ENCODE measurements around the gene ZNF232. TPM values are rescaled to one million over a fixed set of nuclear protein-coding genes. Genes with fewer than 3 reads are reported as not detected.
"Not testable (repeated sequence)": the region's sequence is repeated elsewhere in the genome, so short reads cannot be mapped to it uniquely, and the experiment has no call there.

Gene ZNF232
- total RNA-seq, 1 donor from 2014 or later = 3.3 TPM

GRCh38 chr17:5131146-5131715 lies 19.6 kb upstream of the ZNF232 start:
- DNase-seq (no peak), ATAC-seq (ENCODE audit: poor library complexity) (no peak)
- intact Hi-C loops (cut with DNase I) = no loop called here

DNA sequence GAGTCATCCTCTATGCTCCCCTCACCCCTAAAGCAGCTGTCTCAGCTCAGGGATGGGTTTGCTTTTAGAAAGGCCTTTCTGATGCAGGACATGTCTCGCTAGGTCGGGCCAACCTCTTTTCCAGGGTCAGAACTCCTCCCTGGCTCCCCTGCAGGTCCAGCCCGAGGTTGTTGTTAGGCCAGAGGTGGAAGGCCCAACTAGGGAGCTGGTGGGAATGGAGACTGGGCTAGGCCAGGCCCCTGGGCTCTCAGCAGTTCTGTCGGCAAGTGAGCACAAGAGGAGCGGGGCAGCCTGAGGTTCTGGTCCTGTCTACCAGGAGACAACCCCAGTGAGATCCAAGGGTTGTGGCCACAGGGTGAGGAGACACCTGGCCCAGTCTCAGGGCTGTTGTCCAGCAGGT lies 19.0 kb upstream of the ZNF232 start:
- intact Hi-C loops (cut with DNase I); ATAC-seq (ENCODE audit: poor library complexity); DNase-seq: not testable (repeated sequence)

- intact Hi-C loops (cut with DNase I); ATAC-seq (ENCODE audit: poor library complexity); DNase-seq: not testable (repeated sequence)
Measured at GRCh38 chr17:5130261-5130660, 18.6 kb upstream of the ZNF232 start.

DNA sequence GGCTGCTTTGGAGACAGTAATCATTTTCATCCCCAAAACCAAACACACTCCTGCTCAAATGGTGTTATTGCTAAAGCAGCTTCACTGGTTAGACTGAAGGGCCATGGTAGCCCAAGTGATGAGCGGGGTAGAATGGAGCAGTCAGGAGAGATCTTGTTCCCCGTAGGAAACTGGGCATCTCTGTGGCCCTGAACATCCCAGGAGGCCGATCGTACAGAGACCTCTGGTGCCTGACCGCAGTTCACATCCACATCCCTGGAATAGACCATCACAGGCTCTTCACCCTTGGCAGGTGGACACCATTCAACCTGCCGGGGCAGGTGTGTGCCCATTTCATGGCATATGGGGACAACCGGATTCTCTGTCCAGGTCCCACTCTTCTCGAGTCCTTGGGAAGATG lies 18.1 kb upstream of the ZNF232 start:
- ATAC-seq (ENCODE audit: poor library complexity); intact Hi-C loops (cut with DNase I); DNase-seq: not testable (repeated sequence)

DNA sequence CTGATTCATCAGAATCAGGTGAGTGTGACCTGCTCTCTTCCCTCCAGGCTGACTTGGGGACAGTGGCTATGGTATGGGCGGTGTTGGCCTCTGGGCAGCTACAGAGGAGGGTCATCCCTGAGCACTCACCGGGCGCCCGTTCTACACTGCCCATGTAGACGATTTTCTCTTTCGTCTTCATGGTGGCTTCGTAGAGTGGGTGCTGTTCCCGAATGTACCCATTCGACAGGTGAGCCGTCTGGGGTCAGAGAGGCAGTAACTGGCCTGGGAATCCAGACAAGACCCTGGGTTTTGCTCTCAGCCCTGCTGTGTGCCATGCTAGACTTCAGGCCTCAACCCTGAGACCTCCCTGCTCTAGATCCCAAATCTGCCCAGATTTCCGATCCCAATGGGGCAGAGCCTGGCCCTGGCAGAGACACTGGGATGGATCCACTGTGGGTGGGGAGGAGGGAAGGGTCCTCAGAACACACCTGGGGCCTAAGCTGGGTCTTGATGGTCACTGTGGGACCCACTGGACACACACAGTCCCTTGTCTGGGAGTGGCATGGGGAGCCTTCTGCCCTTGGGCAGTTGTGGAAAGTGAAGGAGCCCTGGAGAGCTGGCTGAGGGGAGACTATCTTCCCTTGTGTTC lies 17.3 kb upstream of the ZNF232 start:
- DNase-seq (no peak), ATAC-seq (ENCODE audit: poor library complexity) (no peak)
- intact Hi-C loops (cut with DNase I) = no loop called here

GRCh38 chr17:5128387-5128786 lies 16.7 kb upstream of the ZNF232 start:
- ATAC-seq (ENCODE audit: poor library complexity); intact Hi-C loops (cut with DNase I); DNase-seq: not testable (repeated sequence)

DNA sequence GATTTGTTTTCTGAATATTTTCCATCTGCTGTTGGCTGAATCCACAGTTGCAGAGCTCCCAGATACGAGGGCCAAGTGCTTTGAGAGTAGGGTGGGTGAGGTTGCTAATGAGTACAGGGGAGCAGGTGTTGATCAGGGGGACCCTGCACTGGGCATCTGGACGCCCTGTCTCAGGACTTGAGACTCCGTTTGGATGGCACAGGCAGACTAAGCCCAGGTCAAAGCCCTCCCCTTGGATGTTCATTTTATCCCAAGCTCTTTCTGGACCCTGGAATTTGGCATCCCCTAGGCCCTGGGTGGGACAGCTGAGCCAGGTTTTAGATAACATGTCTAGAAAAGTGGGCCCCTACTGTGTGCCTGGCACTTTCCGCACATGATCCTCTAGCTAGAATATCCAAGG lies 16.2 kb upstream of the ZNF232 start:
- intact Hi-C loops (cut with DNase I) = no loop called here
- DNase-seq = no peak
- ATAC-seq (ENCODE audit: poor library complexity) = no peak

DNA sequence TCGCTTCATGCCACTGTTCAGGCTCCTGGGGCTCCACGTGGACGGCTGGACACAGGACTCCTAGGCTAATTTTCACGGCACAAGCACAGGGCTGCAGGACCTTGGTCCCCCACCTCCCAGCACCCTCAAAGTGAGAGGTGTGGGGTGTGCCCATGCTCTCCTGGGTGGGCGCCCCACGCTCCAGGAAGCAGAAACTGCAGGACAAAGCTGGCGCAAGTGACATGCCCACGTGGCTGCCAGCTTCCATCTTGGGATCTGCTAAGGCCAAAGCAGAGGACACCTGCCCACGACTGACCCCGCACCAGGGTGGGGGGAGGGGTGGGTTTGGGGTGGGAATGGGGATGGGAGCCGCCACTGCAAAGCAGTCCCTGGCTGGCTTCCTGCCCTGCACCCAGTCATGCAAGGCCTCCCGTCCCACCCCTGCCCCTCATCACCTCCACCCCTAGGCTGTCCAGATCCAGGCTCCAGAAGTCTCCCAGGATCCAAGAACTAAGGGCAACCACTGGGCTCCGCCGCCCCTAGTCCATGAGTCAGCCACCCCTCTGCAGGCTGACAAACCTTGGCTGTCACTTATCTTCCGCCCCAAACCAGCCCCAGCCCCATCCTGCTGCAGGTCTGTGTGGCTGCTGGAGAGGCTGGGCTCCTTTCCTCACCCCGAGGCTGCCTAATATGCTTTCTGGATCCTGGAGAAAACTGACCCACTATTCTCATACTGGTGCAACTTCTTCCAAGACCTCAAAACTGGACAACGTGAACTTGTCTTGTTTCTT lies 15.2 kb upstream of the ZNF232 start:
- ATAC-seq (ENCODE audit: poor library complexity) (no peak), DNase-seq (no peak)
- intact Hi-C loops (cut with DNase I) = no loop called here

GRCh38 chr17:5124896-5125295 lies 13.2 kb upstream of the ZNF232 start:
- DNase-seq; ATAC-seq (ENCODE audit: poor library complexity); intact Hi-C loops (cut with DNase I): not testable (repeated sequence)

DNA sequence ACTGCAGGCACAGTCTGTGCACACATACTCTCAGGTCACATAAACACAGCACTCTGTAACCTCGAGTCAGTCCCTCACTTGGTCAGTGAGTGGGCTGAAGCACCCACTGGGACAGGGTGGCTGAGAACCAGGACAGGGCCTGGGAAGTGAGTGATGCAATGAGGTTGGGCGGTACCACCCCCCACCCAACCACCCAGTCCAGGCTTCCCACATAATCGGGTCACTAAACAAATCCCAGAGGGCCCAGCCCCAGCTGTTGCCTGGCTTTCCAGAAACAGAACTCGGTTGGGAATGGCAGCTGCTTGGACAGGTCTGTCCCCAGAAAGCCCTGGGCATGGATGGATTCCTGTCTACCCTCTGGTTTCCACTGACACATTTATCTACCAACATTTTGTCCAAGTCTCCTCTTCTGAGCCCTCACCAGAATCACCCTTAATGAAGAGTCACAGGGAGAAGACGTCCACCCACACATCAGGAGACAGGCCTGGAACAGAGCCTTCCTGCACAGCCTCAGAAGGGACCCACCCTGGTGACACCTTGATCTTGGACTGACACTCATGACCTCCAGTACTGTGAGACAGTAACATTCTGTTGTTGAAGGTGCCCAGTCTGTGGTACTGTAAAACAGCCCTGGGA lies 12.6 kb upstream of the ZNF232 start:
- ATAC-seq (ENCODE audit: poor library complexity); DNase-seq; intact Hi-C loops (cut with DNase I): not testable (repeated sequence)

DNA sequence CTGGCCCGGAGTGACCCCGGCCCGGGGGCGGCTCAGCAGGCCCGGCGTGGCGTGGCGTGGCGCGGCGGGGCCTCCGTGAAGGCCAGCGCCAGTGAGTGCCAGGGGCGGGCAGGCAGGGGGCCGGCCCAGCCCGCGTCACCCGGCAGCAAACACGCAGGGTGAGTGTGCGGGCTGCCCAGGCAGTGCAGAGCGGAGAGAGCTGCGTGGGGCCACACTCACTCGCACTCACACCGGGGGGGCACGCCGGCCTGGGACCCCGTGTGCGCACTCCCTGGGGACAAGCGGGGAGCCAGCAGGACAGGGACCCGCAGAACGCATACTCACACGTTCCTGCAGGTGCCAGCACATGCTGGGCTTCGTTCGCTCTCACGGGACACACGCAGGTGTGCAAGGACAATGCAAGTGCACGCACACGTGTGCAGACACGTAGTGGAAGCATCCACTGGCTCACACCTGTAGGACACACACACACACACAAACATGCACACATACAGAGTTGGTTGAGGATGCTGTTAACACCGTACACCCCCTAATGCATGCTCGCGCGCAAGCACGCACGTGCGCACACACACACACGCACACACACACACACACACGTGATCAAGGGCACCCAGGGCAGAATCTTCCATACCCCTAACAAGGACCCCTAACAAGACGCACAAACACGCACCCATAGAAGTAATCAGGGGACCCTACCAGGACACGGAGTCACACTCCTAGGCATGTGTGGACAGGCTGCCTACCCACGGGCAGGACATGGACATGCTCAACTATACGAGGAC lies 11.9 kb upstream of the ZNF232 start:
- DNase-seq (no peak), ATAC-seq (ENCODE audit: poor library complexity) (peak; percentile 39)
- intact Hi-C loops (cut with DNase I) = no loop called here

DNA sequence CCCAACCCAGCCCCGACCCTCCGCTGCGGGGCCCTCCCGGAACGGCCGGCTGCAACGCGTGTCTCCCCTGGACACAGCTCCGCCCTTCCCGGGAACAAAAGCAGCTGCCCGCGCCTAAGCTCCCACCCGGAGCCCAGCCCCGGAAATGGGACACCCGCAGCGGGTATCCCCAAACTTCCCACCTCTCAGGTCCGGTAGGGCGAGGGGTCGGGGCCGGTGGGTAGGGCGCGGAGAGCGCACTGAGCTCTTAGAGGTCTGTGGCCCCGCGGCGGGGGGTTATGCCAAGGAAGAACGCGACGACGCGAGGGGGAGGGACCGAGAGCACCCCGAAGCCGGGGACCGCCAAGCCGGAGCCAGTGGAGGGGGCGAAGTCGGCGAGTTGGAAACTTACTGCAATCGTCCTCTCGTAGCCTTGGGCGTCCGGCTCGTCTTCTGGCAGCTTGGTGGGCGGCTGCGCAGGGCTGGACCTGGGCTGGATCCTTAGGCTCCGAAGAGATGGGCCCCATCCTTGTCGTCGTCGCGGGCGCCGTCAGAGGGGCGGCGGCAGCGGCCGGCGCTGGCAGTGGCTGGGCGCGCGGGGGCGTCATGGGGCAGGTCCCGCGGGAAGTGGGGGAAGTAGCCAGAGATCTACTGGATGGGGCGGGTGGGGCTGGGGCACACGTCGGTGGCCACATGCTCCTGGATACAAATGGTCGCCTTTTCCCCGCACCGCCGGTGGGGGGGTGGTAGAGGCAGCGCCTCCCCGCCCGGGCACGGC lies 11.1 kb upstream of the ZNF232 start:
- DNase-seq (no peak), ATAC-seq (ENCODE audit: poor library complexity) (peak; percentile 63)
- intact Hi-C loops (cut with DNase I) = no loop called here

- ATAC-seq (ENCODE audit: poor library complexity); intact Hi-C loops (cut with DNase I); DNase-seq: not testable (repeated sequence)
Measured at GRCh38 chr17:5122056-5122455, 10.4 kb upstream of the ZNF232 start.

- intact Hi-C loops (cut with DNase I) = no loop called here
- ATAC-seq (ENCODE audit: poor library complexity) (no peak), DNase-seq (no peak)
Measured at GRCh38 chr17:5121186-5121841, 9.6 kb upstream of the ZNF232 start.

GRCh38 chr17:5120436-5121185 lies 8.9 kb upstream of the ZNF232 start:
- DNase-seq; ATAC-seq (ENCODE audit: poor library complexity); intact Hi-C loops (cut with DNase I): not testable (repeated sequence)

DNA sequence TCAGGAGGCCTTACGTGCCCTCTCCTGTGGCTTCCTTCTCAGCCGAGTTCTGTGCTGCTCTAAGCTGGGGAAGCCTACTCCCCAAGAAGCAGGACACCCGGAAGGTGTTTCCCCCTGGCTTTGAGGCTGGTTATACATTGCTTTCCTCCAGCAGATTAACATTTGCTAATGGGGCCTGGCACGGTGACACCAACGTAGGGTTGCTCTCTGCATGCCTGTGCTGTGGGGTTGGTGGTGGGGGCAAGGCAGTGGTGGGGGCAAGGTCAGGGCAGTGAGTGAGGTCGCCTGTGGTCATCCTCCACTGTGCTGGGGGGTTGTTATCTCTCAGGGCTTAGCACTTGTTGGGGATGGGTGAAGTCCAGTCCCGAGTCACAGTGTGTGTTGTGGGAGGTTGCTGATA lies 8.4 kb upstream of the ZNF232 start:
- DNase-seq (no peak), ATAC-seq (ENCODE audit: poor library complexity) (no peak)
- intact Hi-C loops (cut with DNase I) = no loop called here

DNA sequence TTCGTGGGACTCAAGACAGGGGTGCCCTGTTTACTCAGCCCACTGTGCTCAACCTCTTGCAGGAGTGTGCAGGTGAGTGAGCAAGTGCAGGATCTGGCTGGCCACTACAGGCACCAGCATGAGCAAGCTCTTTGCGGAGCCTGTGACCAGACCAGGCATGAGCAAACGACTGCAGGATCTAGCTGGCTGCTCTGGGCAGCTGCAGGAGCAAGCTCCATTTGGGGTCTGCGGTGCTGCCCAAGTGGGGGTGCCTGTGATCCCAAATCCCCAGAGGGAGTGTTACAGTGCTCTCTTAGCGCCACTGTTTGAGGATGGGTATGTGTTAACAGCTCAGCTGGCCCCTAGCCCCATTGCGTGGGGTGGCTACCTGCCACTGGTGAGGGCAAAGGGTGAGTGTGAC lies 6.5 kb upstream of the ZNF232 start:
- no peak for ATAC-seq (ENCODE audit: poor library complexity)
- intact Hi-C loops (cut with DNase I) = no loop called here
- DNase-seq = no peak
